Activated CD8-positive, alpha-beta T cell treated with anti-CD3 and anti-CD28 coated beads for 36 hours (primary cell): Measurements from ENCODE around the gene SMAD9. TPM values are rescaled to one million over a fixed set of nuclear protein-coding genes. Genes with fewer than 3 reads are reported as not detected.

ENCODE experiments used
- ATAC-seq: fragments of 200-7000 bp; cut with Tn5 transposase; one replicate; pipeline ENCODE4 v1.10.0; 2021; ENCODE audit warnings: mild to moderate bottlenecking, moderate library complexity
- CTCF ChIA-PET: fragments of 350-600 bp; sonication (Branson Sonifier 250); formaldehyde crosslinking; loops from one replicate; lab custom pipeline; 2021; ENCODE audit warnings: antibody characterized with exemption; lab: Charles Lee
- POLR2A ChIA-PET: fragments of 350-600 bp; sonication (Branson Sonifier 250); formaldehyde crosslinking; loops from one replicate; lab custom pipeline; 2021; ENCODE audit warnings: antibody characterized with exemption; lab: Charles Lee
- DNase-seq: peaks from one replicate; pipeline ENCODE4 v3.0.0-alpha.2; 2020
- H3K27ac Mint-ChIP-seq: one replicate; pipeline ENCODE4 v1.8.0; 2021; ENCODE audit warnings: mild to moderate bottlenecking, mixed read lengths
- H3K27me3 Mint-ChIP-seq: one replicate; pipeline ENCODE4 v1.8.0; 2021; ENCODE audit warnings: mixed read lengths
- H3K36me3 Mint-ChIP-seq: one replicate; pipeline ENCODE4 v1.8.0; 2021; ENCODE audit warnings: low read depth, mixed read lengths
- H3K4me1 Mint-ChIP-seq: one replicate; pipeline ENCODE4 v1.8.0; 2021; ENCODE audit warnings: low read depth, mixed read lengths
- H3K4me3 Mint-ChIP-seq: one replicate; pipeline ENCODE4 v1.8.0; 2021; ENCODE audit warnings: mild to moderate bottlenecking, moderate library complexity, mixed read lengths
- H3K9me3 Mint-ChIP-seq: one replicate; pipeline ENCODE4 v1.8.0; 2021; ENCODE audit warnings: mixed read lengths
- CTCF ChIP-seq: fragments of 200-600 bp; IDR thresholded peaks from one replicate; pipeline ENCODE4 v1.8.0; 2022; ENCODE audit warnings: antibody characterized with exemption, mild to moderate bottlenecking
- intact Hi-C: fragments of 100-400 bp; cut with micrococcal nuclease; formaldehyde crosslinking; loops from one replicate; pipeline ENCODE4 v1.10.0; 2022
- total RNA-seq, 2 experiments: library from RNA; stranded (reverse); gene quantifications; one replicate each; pipeline ENCODE4 v1.2.3, GENCODE V29; 2021

The SMAD9 gene
- total RNA-seq, 2 experiments from 2014 or later = 0.11 TPM

GRCh38 chr13:36840718-36841250 is 79.3 kb downstream of the SMAD9 start:
- no peaks in the 10 kb centered on the region for H3K36me3 Mint-ChIP-seq
- ChIA-PET CTCF (interaction anchor here (1.1 to 1.5 kb wide), 3 partner anchors 9 to 420 kb away, joined by 3 read pairs; no protein-coding TSS in a partner anchor), POLR2A (no interaction called here)
- no peaks in the 10 kb centered on the region for H3K4me1 Mint-ChIP-seq
- no peaks in the 10 kb centered on the region for H3K9me3 Mint-ChIP-seq
- no peaks in the 10 kb centered on the region for H3K27me3 Mint-ChIP-seq
- no peak for DNase-seq
- H3K4me3 Mint-ChIP-seq = no peak overlapping the region
- H3K27ac Mint-ChIP-seq = no peak overlapping the region
- intact Hi-C loops = no loop called here
- TF ChIP-seq CTCF = no peak
- ATAC-seq = no peak

GRCh38 chr13:36839981-36840380 is 80.1 kb downstream of the SMAD9 start:
- POLR2A ChIA-PET = no interaction called here
- Mint-ChIP-seq H3K36me3 (no peaks in the 10 kb centered on the region), H3K27ac (no peak overlapping the region), H3K4me1 (no peaks in the 10 kb centered on the region), H3K4me3 (no peak overlapping the region), H3K9me3 (no peaks in the 10 kb centered on the region), H3K27me3 (no peaks in the 10 kb centered on the region)
- intact Hi-C loops = no loop called here
- CTCF ChIA-PET = no interaction called here
- DNase-seq (no peak), ATAC-seq (no peak)
- TF ChIP-seq CTCF = no peak

- intact Hi-C loops = no loop called here
- no peaks in the 10 kb centered on the region for H3K4me1 Mint-ChIP-seq
- no peak overlapping the region for H3K4me3 Mint-ChIP-seq
- ChIA-PET CTCF (no interaction called here), POLR2A (no interaction called here)
- no peak overlapping the region for H3K27ac Mint-ChIP-seq
- ATAC-seq (no peak), DNase-seq (no peak)
- H3K9me3 Mint-ChIP-seq = no peaks in the 10 kb centered on the region
- TF ChIP-seq CTCF = no peak
- no peaks in the 10 kb centered on the region for H3K36me3 Mint-ChIP-seq
- no peaks in the 10 kb centered on the region for H3K27me3 Mint-ChIP-seq
These were observed 80.8 kb downstream of the SMAD9 start for GRCh38 chr13:36839281-36839680.

GRCh38 chr13:36837354-36838092 is 82.5 kb downstream of the SMAD9 start:
- Mint-ChIP-seq H3K9me3 (no peaks in the 10 kb centered on the region), H3K27ac (no peak overlapping the region), H3K4me3 (no peak overlapping the region), H3K36me3 (peaks cover 1% of the 10 kb centered on the region), H3K4me1 (no peaks in the 10 kb centered on the region), H3K27me3 (no peaks in the 10 kb centered on the region)
- TF ChIP-seq CTCF = no peak
- no peak for ATAC-seq
- CTCF ChIA-PET = interaction anchor here (2.1 kb wide), 1 partner anchor 22 kb away, joined by 5 read pairs; no protein-coding TSS in a partner anchor
- DNase-seq = no peak
- intact Hi-C loops = no loop called here
- POLR2A ChIA-PET = interaction anchor here (1.1 kb wide), 1 partner anchor 19 kb away, joined by 3 read pairs; no protein-coding TSS in a partner anchor

GRCh38 chr13:36834299-36834698 is 85.7 kb downstream of the SMAD9 start:
- ATAC-seq (peak; percentile 74), DNase-seq (no peak)
- ChIA-PET CTCF (no interaction called here), POLR2A (no interaction called here)
- peaks cover 7% of the 10 kb centered on the region for H3K36me3 Mint-ChIP-seq
- no peak overlapping the region for H3K27ac Mint-ChIP-seq
- H3K4me1 Mint-ChIP-seq = no peaks in the 10 kb centered on the region
- H3K27me3 Mint-ChIP-seq = no peaks in the 10 kb centered on the region
- no peaks in the 10 kb centered on the region for H3K9me3 Mint-ChIP-seq
- TF ChIP-seq CTCF = no peak
- intact Hi-C loops = no loop called here
- H3K4me3 Mint-ChIP-seq = no peak overlapping the region
